GM23338 (cell line): ENCODE data around the gene DNM2. TPM values are rescaled to one million over a fixed set of nuclear protein-coding genes. Genes with fewer than 3 reads are reported as not detected.

Experiments used
- ATAC-seq: fragments of 200-7000 bp; cut with Tn5 transposase; 3 replicates; pipeline ENCODE4 v1.9.1; 2020
- DNase-seq: peaks from one replicate; pipeline ENCODE4 v3.0.0-alpha.2; 2015; ENCODE audit warnings: low spot score
- H2AFZ ChIP-seq: fragments of 200-600 bp; sonication (generic); 2 replicates; pipeline ENCODE4 v1.8.0; 2016; ENCODE audit warnings: antibody characterized with exemption, mild to moderate bottlenecking, moderate library complexity
- H3F3A ChIP-seq: fragments of 200-600 bp; sonication (generic); replicated peaks from 2 replicates; pipeline ENCODE4 v1.8.0; 2017; ENCODE audit warnings: antibody characterized with exemption, mixed run types, low read depth
- H3K27ac ChIP-seq: fragments of 200-600 bp; sonication (generic); 2 replicates; pipeline ENCODE4 v1.6.1; 2016; ENCODE audit warnings: low read depth
- H3K27me3 ChIP-seq: fragments of 200-600 bp; sonication (generic); 2 replicates; pipeline ENCODE4 v1.8.0; 2016; ENCODE audit warnings: mild to moderate bottlenecking, mixed run types, moderate library complexity; ENCODE audit not compliant: insufficient read depth
- H3K36me3 ChIP-seq: fragments of 200-600 bp; sonication (generic); 2 replicates; pipeline ENCODE4 v1.8.0; 2016; ENCODE audit warnings: mild to moderate bottlenecking; ENCODE audit not compliant: insufficient read depth
- H3K4me1 ChIP-seq: fragments of 200-600 bp; sonication (generic); 2 replicates; pipeline ENCODE4 v1.8.0; 2016; ENCODE audit warnings: mild to moderate bottlenecking, moderate library complexity; ENCODE audit not compliant: insufficient read depth
- H3K4me2 ChIP-seq: fragments of 200-600 bp; sonication (generic); 2 replicates; pipeline ENCODE4 v1.7.1; 2017; ENCODE audit warnings: mixed run types
- H3K4me3 ChIP-seq: fragments of 200-600 bp; sonication (generic); 2 replicates; pipeline ENCODE4 v1.6.1; 2016; ENCODE audit warnings: mixed run types
- H3K79me2 ChIP-seq: fragments of 200-600 bp; sonication (generic); replicated peaks from 2 replicates; pipeline ENCODE4 v1.8.0; 2017; ENCODE audit warnings: mild to moderate bottlenecking; ENCODE audit not compliant: insufficient read depth
- H3K9me2 ChIP-seq: fragments of 200-600 bp; sonication (generic); 2 replicates; pipeline ENCODE4 v1.8.0; 2017; ENCODE audit not compliant: insufficient read depth
- H4K20me1 ChIP-seq: fragments of 200-600 bp; sonication (generic); replicated peaks from 2 replicates; pipeline ENCODE4 v1.8.0; 2017; ENCODE audit warnings: mild to moderate bottlenecking; ENCODE audit not compliant: insufficient read depth
- H3K27ac Mint-ChIP-seq: 2 replicates; pipeline ENCODE4 v1.8.0; 2020; ENCODE audit warnings: inconsistent platforms, mild to moderate bottlenecking, moderate library complexity, mixed read lengths
- H3K27me3 Mint-ChIP-seq: 3 replicates; pipeline ENCODE4 v1.8.0; 2022; ENCODE audit warnings: low read depth, mild to moderate bottlenecking, moderate library complexity, mixed read lengths, inconsistent platforms; ENCODE audit not compliant: insufficient read depth, poor library complexity
- H3K36me3 Mint-ChIP-seq: 3 replicates; pipeline ENCODE4 v1.8.0; 2021; ENCODE audit warnings: low read depth, mild to moderate bottlenecking, inconsistent platforms, moderate library complexity, mixed read lengths
- H3K4me1 Mint-ChIP-seq: 3 replicates; pipeline ENCODE4 v1.8.0; 2020; ENCODE audit warnings: mild to moderate bottlenecking, inconsistent platforms, mixed read lengths
- H3K4me3 Mint-ChIP-seq: 3 replicates; pipeline ENCODE4 v1.8.0; 2021; ENCODE audit warnings: moderate library complexity, mild to moderate bottlenecking, inconsistent platforms, mixed read lengths
- H3K9me3 Mint-ChIP-seq: 3 replicates; pipeline ENCODE4 v1.8.0; 2020; ENCODE audit warnings: moderate library complexity, mild to moderate bottlenecking, inconsistent platforms, mixed read lengths
- ETS1 ChIP-seq: IDR thresholded peaks from 2 replicates; pipeline ENCODE4 v1.6.1; 2016; ENCODE audit warnings: antibody characterized with exemption
- EZH2 ChIP-seq: fragments of 200-600 bp; sonication (generic); IDR thresholded peaks from one replicate; pipeline ENCODE4 v1.8.0; 2017; ENCODE audit warnings: antibody characterized with exemption, mild to moderate bottlenecking, low read depth; ENCODE audit not compliant: unreplicated experiment
- EZH2phosphoT487 ChIP-seq: fragments of 200-600 bp; sonication (generic); IDR thresholded peaks from one replicate; pipeline ENCODE4 v1.8.1; 2018; ENCODE audit warnings: antibody characterized with exemption; ENCODE audit not compliant: unreplicated experiment
- JUNB ChIP-seq: IDR thresholded peaks from one replicate; pipeline ENCODE4 v1.6.1; 2016; ENCODE audit warnings: antibody characterized with exemption; ENCODE audit not compliant: unreplicated experiment
- POLR2AphosphoS5 ChIP-seq: IDR thresholded peaks from 2 replicates; pipeline ENCODE4 v1.6.1; 2016; ENCODE audit warnings: antibody characterized with exemption, low read depth
- STAT1 ChIP-seq: IDR thresholded peaks from one replicate; pipeline ENCODE4 v1.6.1; 2016; ENCODE audit warnings: antibody characterized with exemption; ENCODE audit not compliant: unreplicated experiment
- polyA plus RNA-seq: library from polyadenylated mRNA; unstranded; fragments of >200 nt; fragmentation: Nextera tagmentation; extraction: Ambion mirVana; gene quantifications from 2 replicates; pipeline ENCODE4 v1.2.1, GENCODE V29; 2016
- total RNA-seq: library from RNA; depleted of rRNA; stranded (reverse); fragments of >200 nt; shearing (Covaris generic); gene quantifications from 2 replicates; pipeline ENCODE4 v1.2.3, GENCODE V29; 2014
- TF ChIP-seq, protein P1 (sequence below): IDR thresholded peaks from one replicate; pipeline ENCODE4 v1.6.1; 2018; ENCODE audit warnings: antibody characterized with exemption; ENCODE audit not compliant: unreplicated experiment

The DNM2 gene
- total and polyA plus RNA-seq, 2 experiments from 2014 or later: 40.7 to 138 TPM

- TF ChIP-seq JUNB (no peak), EZH2 (no peak), EZH2phosphoT487 (no peak)
These were observed 25.1 kb upstream of the DNM2 start (continued) for GRCh38 chr19:10692673-10693264.

- ATAC-seq: no peak
- H3K4me1 Mint-ChIP-seq: peaks cover 20% of the 10 kb centered on the region
- peak overlapping the region; percentile 63 for H3K4me3 Mint-ChIP-seq
- H3K27me3 Mint-ChIP-seq: peaks cover 32% of the 10 kb centered on the region
- peaks cover 3% of the 10 kb centered on the region; the same call in 1 of the 2 replicates for H3K79me2 ChIP-seq
- H3K36me3 Mint-ChIP-seq: peaks cover 33% of the 10 kb centered on the region
- H3K27ac Mint-ChIP-seq: peak overlapping the region; percentile 90
- peaks cover 5% of the 10 kb centered on the region; the same call in 1 of the 2 replicates for H3K4me1 ChIP-seq
- peaks cover 24% of the 10 kb centered on the region for H3K36me3 ChIP-seq
- TF ChIP-seq POLR2AphosphoS5: no peak
- no peak for TF ChIP-seq STAT1
- no peak for TF ChIP-seq EZH2
- no peak for TF ChIP-seq ETS1
- H3K9me3 Mint-ChIP-seq: no peaks in the 10 kb centered on the region; the same call in none of the 3 replicates
- no peaks in the 10 kb centered on the region for H3K27me3 ChIP-seq
- no peaks in the 10 kb centered on the region for H3K9me2 ChIP-seq
- no peak overlapping the region for H2AFZ ChIP-seq
- H4K20me1 ChIP-seq: peaks cover 34% of the 10 kb centered on the region
- H3K27ac ChIP-seq: peak overlapping the region; percentile 89
- peak overlapping the region; percentile 50 for H3K4me3 ChIP-seq
- peak overlapping the region; percentile 79 for H3K4me2 ChIP-seq
- H3F3A ChIP-seq: peaks cover 50% of the 10 kb centered on the region
- DNase-seq: no peak
These were observed 23.1 kb upstream of the DNM2 start for GRCh38 chr19:10694706-10695307.

- H3K4me3 ChIP-seq: peak overlapping the region; percentile 50
- no peaks in the 10 kb centered on the region for H3K27me3 ChIP-seq
- H3K36me3 Mint-ChIP-seq: peaks cover 24% of the 10 kb centered on the region
- peak; percentile 79 for ATAC-seq
- peaks cover 27% of the 10 kb centered on the region for H4K20me1 ChIP-seq
- H3K4me1 ChIP-seq: peaks cover 5% of the 10 kb centered on the region; the same call in 1 of the 2 replicates
- DNase-seq: peak; percentile 99
- peaks cover 17% of the 10 kb centered on the region for H3K4me1 Mint-ChIP-seq
- no peaks in the 10 kb centered on the region; the same call in none of the 3 replicates for H3K9me3 Mint-ChIP-seq
- peak overlapping the region; percentile 79 for H3K4me2 ChIP-seq
- H3K27me3 Mint-ChIP-seq: peaks cover 32% of the 10 kb centered on the region
- H3K27ac Mint-ChIP-seq: peak overlapping the region; percentile 90
- peaks cover 19% of the 10 kb centered on the region for H3K36me3 ChIP-seq
- peaks cover 41% of the 10 kb centered on the region for H3F3A ChIP-seq
- H3K79me2 ChIP-seq: no peaks in the 10 kb centered on the region
- no peak overlapping the region for H2AFZ ChIP-seq
- H3K9me2 ChIP-seq: no peaks in the 10 kb centered on the region
- peak overlapping the region; percentile 89 for H3K27ac ChIP-seq
- H3K4me3 Mint-ChIP-seq: peak overlapping the region; percentile 63
- TF ChIP-seq, protein P1, sequence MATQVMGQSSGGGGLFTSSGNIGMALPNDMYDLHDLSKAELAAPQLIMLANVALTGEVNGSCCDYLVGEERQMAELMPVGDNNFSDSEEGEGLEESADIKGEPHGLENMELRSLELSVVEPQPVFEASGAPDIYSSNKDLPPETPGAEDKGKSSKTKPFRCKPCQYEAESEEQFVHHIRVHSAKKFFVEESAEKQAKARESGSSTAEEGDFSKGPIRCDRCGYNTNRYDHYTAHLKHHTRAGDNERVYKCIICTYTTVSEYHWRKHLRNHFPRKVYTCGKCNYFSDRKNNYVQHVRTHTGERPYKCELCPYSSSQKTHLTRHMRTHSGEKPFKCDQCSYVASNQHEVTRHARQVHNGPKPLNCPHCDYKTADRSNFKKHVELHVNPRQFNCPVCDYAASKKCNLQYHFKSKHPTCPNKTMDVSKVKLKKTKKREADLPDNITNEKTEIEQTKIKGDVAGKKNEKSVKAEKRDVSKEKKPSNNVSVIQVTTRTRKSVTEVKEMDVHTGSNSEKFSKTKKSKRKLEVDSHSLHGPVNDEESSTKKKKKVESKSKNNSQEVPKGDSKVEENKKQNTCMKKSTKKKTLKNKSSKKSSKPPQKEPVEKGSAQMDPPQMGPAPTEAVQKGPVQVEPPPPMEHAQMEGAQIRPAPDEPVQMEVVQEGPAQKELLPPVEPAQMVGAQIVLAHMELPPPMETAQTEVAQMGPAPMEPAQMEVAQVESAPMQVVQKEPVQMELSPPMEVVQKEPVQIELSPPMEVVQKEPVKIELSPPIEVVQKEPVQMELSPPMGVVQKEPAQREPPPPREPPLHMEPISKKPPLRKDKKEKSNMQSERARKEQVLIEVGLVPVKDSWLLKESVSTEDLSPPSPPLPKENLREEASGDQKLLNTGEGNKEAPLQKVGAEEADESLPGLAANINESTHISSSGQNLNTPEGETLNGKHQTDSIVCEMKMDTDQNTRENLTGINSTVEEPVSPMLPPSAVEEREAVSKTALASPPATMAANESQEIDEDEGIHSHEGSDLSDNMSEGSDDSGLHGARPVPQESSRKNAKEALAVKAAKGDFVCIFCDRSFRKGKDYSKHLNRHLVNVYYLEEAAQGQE: peak; percentile 100
These were observed 22.2 kb upstream of the DNM2 start for GRCh38 chr19:10695401-10696398.
